H9 (cell line): ENCODE results near the gene MMP15. TPM values are rescaled to one million over a fixed set of nuclear protein-coding genes. Genes with fewer than 3 reads are reported as not detected.

Experiments
- DNase-seq: peaks from one replicate; pipeline ENCODE4 v3.0.0-alpha.2; 2017
- H2AFZ ChIP-seq: one replicate; pipeline ENCODE4 v1.6.1; 2013; ENCODE audit warnings: mild to moderate bottlenecking, low read length, control low read depth, moderate library complexity
- H2AK5ac ChIP-seq: 2 replicates; pipeline ENCODE4 v1.6.1; 2013; ENCODE audit warnings: low read length, control low read depth, mixed read lengths; ENCODE audit not compliant: insufficient read length
- H2BK120ac ChIP-seq: one replicate; pipeline ENCODE4 v1.6.1; 2013; ENCODE audit warnings: low read depth, mild to moderate bottlenecking, low read length, control low read depth, inconsistent platforms; ENCODE audit not compliant: poor library complexity, severe bottlenecking
- H2BK12ac ChIP-seq: 2 replicates; pipeline ENCODE4 v1.6.1; 2013; ENCODE audit warnings: low read length, control low read depth, mixed read lengths, low read depth; ENCODE audit not compliant: insufficient read length
- H2BK15ac ChIP-seq: 2 replicates; pipeline ENCODE4 v1.6.1; 2013; ENCODE audit warnings: low read depth, low read length, control low read depth
- H2BK20ac ChIP-seq: one replicate; pipeline ENCODE4 v1.6.1; 2013; ENCODE audit warnings: low read depth, mild to moderate bottlenecking, low read length, control low read depth, inconsistent platforms; ENCODE audit not compliant: poor library complexity, severe bottlenecking
- H2BK5ac ChIP-seq: 2 replicates; pipeline ENCODE4 v1.6.1; 2013; ENCODE audit warnings: low read length, control low read depth, mixed read lengths; ENCODE audit not compliant: insufficient read length
- H3K14ac ChIP-seq: 2 replicates; pipeline ENCODE4 v1.6.1; 2013; ENCODE audit warnings: low read length, control low read depth; ENCODE audit not compliant: insufficient read depth
- H3K18ac ChIP-seq: 2 replicates; pipeline ENCODE4 v1.6.1; 2013; ENCODE audit warnings: low read depth, mild to moderate bottlenecking, mixed read lengths, low read length, control low read depth; ENCODE audit not compliant: insufficient read length
- H3K23ac ChIP-seq: 2 replicates; pipeline ENCODE4 v1.6.1; 2013; ENCODE audit warnings: low read length, control low read depth, mixed read lengths, low read depth; ENCODE audit not compliant: insufficient read length
- H3K23me2 ChIP-seq: 2 replicates; pipeline ENCODE4 v1.6.1; 2013; ENCODE audit warnings: low read depth, mild to moderate bottlenecking, mixed read lengths, low read length, control low read depth; ENCODE audit not compliant: insufficient read length, poor library complexity, severe bottlenecking
- H3K27ac ChIP-seq: 2 replicates; pipeline ENCODE4 v1.5.1; 2013; ENCODE audit warnings: low read length, control low read depth, mixed read lengths, low read depth; ENCODE audit not compliant: insufficient read length
- H3K27me3 ChIP-seq: 2 replicates; pipeline ENCODE4 v1.6.1; 2013; ENCODE audit warnings: low read length, control low read depth, inconsistent platforms; ENCODE audit not compliant: insufficient read depth
- H3K4ac ChIP-seq: 2 replicates; pipeline ENCODE4 v1.6.1; 2013; ENCODE audit warnings: low read depth, mild to moderate bottlenecking, control low read depth, inconsistent platforms, low read length, moderate library complexity
- H3K4me1 ChIP-seq: 2 replicates; pipeline ENCODE4 v1.6.1; 2013; ENCODE audit warnings: low read length, control low read depth, inconsistent platforms; ENCODE audit not compliant: insufficient read depth
- H3K4me2 ChIP-seq: 2 replicates; pipeline ENCODE4 v1.6.1; 2013; ENCODE audit warnings: low read length, control low read depth, mixed read lengths; ENCODE audit not compliant: insufficient read length, insufficient read depth
- H3K56ac ChIP-seq: 2 replicates; pipeline ENCODE4 v1.6.1; 2013; ENCODE audit warnings: low read depth, mild to moderate bottlenecking, mixed read lengths, low read length, control low read depth; ENCODE audit not compliant: insufficient read length
- H3K79me1 ChIP-seq: 2 replicates; pipeline ENCODE4 v1.6.1; 2013; ENCODE audit warnings: low read depth, mild to moderate bottlenecking, moderate library complexity, low read length, control low read depth, inconsistent platforms; ENCODE audit not compliant: insufficient read depth, poor library complexity, severe bottlenecking
- H3K79me2 ChIP-seq: 2 replicates; pipeline ENCODE4 v1.6.1; 2013; ENCODE audit warnings: low read length, control low read depth, inconsistent platforms; ENCODE audit not compliant: insufficient read depth
- H3K9ac ChIP-seq: 2 replicates; pipeline ENCODE4 v1.6.1; 2013; ENCODE audit warnings: low read length, control low read depth, mixed read lengths; ENCODE audit not compliant: insufficient read length; ENCODE audit errors: extremely low read depth
- H3K9me3 ChIP-seq: one replicate; pipeline ENCODE4 v1.6.1; 2013; ENCODE audit warnings: low read depth, low read length, inconsistent platforms; ENCODE audit not compliant: control insufficient read depth
- H3T11ph ChIP-seq: one replicate; pipeline ENCODE4 v1.6.1; 2013; ENCODE audit warnings: mild to moderate bottlenecking, low read length, control low read depth, inconsistent platforms
- H4K20me1 ChIP-seq: one replicate; pipeline ENCODE4 v1.6.1; 2013; ENCODE audit not compliant: control insufficient read depth, insufficient read length, insufficient read depth
- H4K5ac ChIP-seq: 2 replicates; pipeline ENCODE4 v1.6.1; 2013; ENCODE audit warnings: low read depth, mild to moderate bottlenecking, mixed read lengths, low read length, control low read depth; ENCODE audit not compliant: insufficient read length
- H4K8ac ChIP-seq: replicated peaks from 2 replicates; pipeline ENCODE4 v1.6.1; 2013; ENCODE audit warnings: low read length, control low read depth, mixed read lengths, low read depth; ENCODE audit not compliant: insufficient read length
- H4K91ac ChIP-seq: 2 replicates; pipeline ENCODE4 v1.6.1; 2013; ENCODE audit warnings: low read depth, mild to moderate bottlenecking, moderate library complexity, mixed read lengths, low read length, control low read depth; ENCODE audit not compliant: insufficient read length
- H3K27ac Mint-ChIP-seq, 3 experiments: 2 replicates in 2 of 3; 3 replicates in 1 of 3; pipeline ENCODE4 v1.8.0; 2020 to 2021; ENCODE audit warnings: mixed read lengths in 3 of 3, mild to moderate bottlenecking in 1 of 3, moderate library complexity in 1 of 3
- H3K27me3 Mint-ChIP-seq: 2 replicates; pipeline ENCODE4 v1.8.0; 2021; ENCODE audit warnings: low read depth, mild to moderate bottlenecking, moderate library complexity, mixed read lengths
- H3K36me3 Mint-ChIP-seq, 3 experiments: 2 replicates in 2 of 3; 3 replicates in 1 of 3; pipeline ENCODE4 v1.8.0; 2020 to 2021; ENCODE audit warnings: low read depth in 3 of 3, mixed read lengths in 3 of 3; ENCODE audit not compliant: insufficient read depth in 1 of 3
- H3K4me1 Mint-ChIP-seq, 2 experiments: 2 replicates each; pipeline ENCODE4 v1.8.0; 2020; ENCODE audit warnings: mixed read lengths in 2 of 2
- H3K4me3 Mint-ChIP-seq, 2 experiments: 2 replicates in 1 of 2; 3 replicates in 1 of 2; pipeline ENCODE4 v1.8.0; 2020 to 2021; ENCODE audit warnings: mild to moderate bottlenecking in 2 of 2, mixed read lengths in 2 of 2, moderate library complexity in 1 of 2
- H3K9me3 Mint-ChIP-seq, 2 experiments: 2 replicates in 1 of 2; 3 replicates in 1 of 2; pipeline ENCODE4 v1.8.0; 2020; ENCODE audit warnings: mild to moderate bottlenecking in 2 of 2, mixed read lengths in 2 of 2, moderate library complexity in 1 of 2
- CTCF ChIP-seq: fragments of 200-600 bp; sonication (generic); conservative IDR thresholded peaks from 3 replicates; pipeline ENCODE4 v1.8.0; 2021; ENCODE audit warnings: antibody characterized with exemption, mild to moderate bottlenecking
- WGBS: extraction: QIAGEN DNeasy Blood & Tissue Kit; methylation state at CpG from one replicate; pipeline ENCODE4 v1.1.7; 2013; ENCODE audit warnings: missing lambda C conversion rate, low lambda C conversion rate, mixed read lengths; ENCODE audit not compliant: insufficient read length; ENCODE audit errors: extremely low coverage; 5-methylcytosine and 5-hydroxymethylcytosine counted together
- total RNA-seq: library from RNA; stranded (reverse); gene quantifications from 2 replicates; pipeline ENCODE4 v1.2.1, GENCODE V29; 2021

Gene MMP15
- total RNA-seq, 1 experiment from 2014 or later = 32.9 TPM

- H3K4me1 ChIP-seq = no peaks in the 10 kb centered on the region; the same call in 1 of the 2 replicates
- Mint-ChIP-seq H3K27me3 (peaks cover 3% of the 10 kb centered on the region; the same call in 1 of the 2 replicates), H3K36me3 (peaks cover 0 to 17% (median 6%) of the 10 kb centered on the region in 3 experiments; a peak in 5 of 7 replicates), H3K27ac (peak overlapping the region in 1 of 3 experiments; percentile 29; a peak in 2 of 7 replicates), H3K4me3 (no peak overlapping the region), H3K9me3 (peaks cover 6 to 7% of the 10 kb centered on the region in 2 experiments; a peak in 4 of 5 replicates), H3K4me1 (peaks cover 8 to 25% of the 10 kb centered on the region in 2 experiments)
- no peaks in the 10 kb centered on the region for H3K9me3 ChIP-seq
- no peak overlapping the region for H2BK20ac ChIP-seq
- H3K79me2 ChIP-seq = no peaks in the 10 kb centered on the region
- no peak overlapping the region for H3K9ac ChIP-seq
- H2AK5ac ChIP-seq = no peak overlapping the region
- no peaks in the 10 kb centered on the region for H3K23me2 ChIP-seq
- no peaks in the 10 kb centered on the region for H3K79me1 ChIP-seq
- no peak overlapping the region for H3K18ac ChIP-seq
- no peak overlapping the region for H4K8ac ChIP-seq
- H4K91ac ChIP-seq = no peak overlapping the region
- no peak overlapping the region for H3K23ac ChIP-seq
- no peak overlapping the region for H2BK5ac ChIP-seq
- TF ChIP-seq CTCF = no peak
- H2BK15ac ChIP-seq = no peak overlapping the region
- H3T11ph ChIP-seq = no peak overlapping the region
- H3K27ac ChIP-seq = no peak overlapping the region
- no peak overlapping the region for H3K56ac ChIP-seq
- no peak for DNase-seq
- H4K20me1 ChIP-seq = no peaks in the 10 kb centered on the region
- no peak overlapping the region for H3K4me2 ChIP-seq
- no peak overlapping the region for H2BK120ac ChIP-seq
- H2AFZ ChIP-seq = no peak overlapping the region
- no peak overlapping the region for H3K4ac ChIP-seq
- H2BK12ac ChIP-seq = no peak overlapping the region
- no peak overlapping the region for H4K5ac ChIP-seq
- no CpG with 5 or more reads among the region's 13 CpGs for whole genome bisulfite sequencing
- H3K14ac ChIP-seq = no peak overlapping the region; the same call in 1 of the 2 replicates
- H3K27me3 ChIP-seq = no peaks in the 10 kb centered on the region
Measured at GRCh38 chr16:58048494-58049231, 23.1 kb downstream of the MMP15 start.
